IMR-90 (cell line): ENCODE data around the gene PAM16.

Source experiments
- POLR2A ChIP-seq: IDR thresholded peaks from 2 replicates; pipeline ENCODE4 v1.6.1; 2012; ENCODE audit warnings: mild to moderate bottlenecking, low read depth, low read length
- RFX5 ChIP-seq: IDR thresholded peaks from 2 replicates; pipeline ENCODE4 v1.8.0; 2012; ENCODE audit warnings: low read depth, mild to moderate bottlenecking, low read length, moderate library complexity
- TF ChIP-seq, protein P1 (sequence below): conservative IDR thresholded peaks from 2 replicates; pipeline ENCODE4 v1.5.1; 2012; ENCODE audit warnings: mild to moderate bottlenecking, low read depth, low read length, improper control_type of control experiment

DNA sequence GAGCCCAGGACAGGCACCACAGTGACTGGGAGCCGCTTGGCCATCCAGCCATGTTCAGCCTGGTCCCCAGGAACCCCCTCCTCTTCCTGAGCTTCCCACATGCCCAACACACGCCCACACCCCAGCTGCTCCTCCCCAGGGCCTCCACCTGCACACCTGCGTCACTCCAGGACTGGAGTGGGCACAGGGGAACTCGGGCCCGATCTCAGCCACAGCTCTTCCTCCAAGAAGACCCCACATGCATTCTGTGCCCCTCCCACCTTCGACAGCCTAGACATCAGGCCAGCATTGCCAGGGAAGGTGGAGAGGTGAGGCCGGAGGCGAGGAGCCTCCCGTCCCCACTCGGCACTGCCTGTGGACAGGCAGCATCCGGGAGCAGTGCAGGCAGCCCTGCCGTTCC is 14.5 kb upstream of the PAM16 start:
- TF ChIP-seq RFX5 (no peak), POLR2A (no peak)
- TF ChIP-seq, protein P1, sequence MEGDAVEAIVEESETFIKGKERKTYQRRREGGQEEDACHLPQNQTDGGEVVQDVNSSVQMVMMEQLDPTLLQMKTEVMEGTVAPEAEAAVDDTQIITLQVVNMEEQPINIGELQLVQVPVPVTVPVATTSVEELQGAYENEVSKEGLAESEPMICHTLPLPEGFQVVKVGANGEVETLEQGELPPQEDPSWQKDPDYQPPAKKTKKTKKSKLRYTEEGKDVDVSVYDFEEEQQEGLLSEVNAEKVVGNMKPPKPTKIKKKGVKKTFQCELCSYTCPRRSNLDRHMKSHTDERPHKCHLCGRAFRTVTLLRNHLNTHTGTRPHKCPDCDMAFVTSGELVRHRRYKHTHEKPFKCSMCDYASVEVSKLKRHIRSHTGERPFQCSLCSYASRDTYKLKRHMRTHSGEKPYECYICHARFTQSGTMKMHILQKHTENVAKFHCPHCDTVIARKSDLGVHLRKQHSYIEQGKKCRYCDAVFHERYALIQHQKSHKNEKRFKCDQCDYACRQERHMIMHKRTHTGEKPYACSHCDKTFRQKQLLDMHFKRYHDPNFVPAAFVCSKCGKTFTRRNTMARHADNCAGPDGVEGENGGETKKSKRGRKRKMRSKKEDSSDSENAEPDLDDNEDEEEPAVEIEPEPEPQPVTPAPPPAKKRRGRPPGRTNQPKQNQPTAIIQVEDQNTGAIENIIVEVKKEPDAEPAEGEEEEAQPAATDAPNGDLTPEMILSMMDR = no peak
